NB4 (cell line): ENCODE results near the gene RCN1.
A peak's percentile ranks its signal among the peaks of the same experiment; 100 is the strongest.

Experiments used
- DNase-seq: peaks from one replicate; pipeline ENCODE4 v3.0.0; 2010; ENCODE audit warnings: low read depth
- H3K4me3 ChIP-seq: one replicate; pipeline ENCODE4 v1.5.1; 2011; ENCODE audit warnings: mild to moderate bottlenecking, low read depth, low read length, moderate library complexity
- MYC ChIP-seq: IDR thresholded peaks from 2 replicates; pipeline ENCODE4 v1.6.1; 2011; ENCODE audit warnings: low read depth, low read length
- POLR2A ChIP-seq: IDR thresholded peaks from 2 replicates; pipeline ENCODE4 v1.6.1; 2011; ENCODE audit warnings: mild to moderate bottlenecking; ENCODE audit not compliant: insufficient read length; ENCODE audit errors: extremely low read depth
- TF ChIP-seq, protein P1 (sequence below): IDR thresholded peaks from one replicate; pipeline ENCODE4 v1.5.1; 2012; ENCODE audit warnings: low read depth, low read length
- TF ChIP-seq, protein P2 (sequence below): IDR thresholded peaks from 2 replicates; pipeline ENCODE4 v1.6.1; 2011; ENCODE audit warnings: low read depth, low read length

The RCN1 gene

DNA sequence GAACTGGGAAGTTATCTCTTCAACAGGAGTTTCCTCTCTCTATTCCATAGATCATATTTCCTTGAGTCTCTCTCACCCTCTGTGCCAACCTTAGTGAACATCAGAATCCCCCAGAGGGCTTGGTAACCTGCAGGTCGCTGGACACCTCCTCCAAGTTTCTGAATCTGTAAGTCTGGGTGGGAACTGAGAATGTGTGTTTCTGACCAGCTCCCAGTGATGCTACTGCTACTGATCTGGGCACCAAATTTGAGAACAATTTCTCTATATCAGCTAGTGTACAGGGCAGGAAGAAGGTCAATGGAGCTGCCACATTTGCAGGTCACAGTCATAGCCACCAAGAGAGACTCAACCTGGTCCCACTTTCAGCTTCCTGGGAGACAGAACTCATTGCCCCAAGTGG, 62.9 kb downstream of the RCN1 start:
- TF ChIP-seq, protein P1, sequence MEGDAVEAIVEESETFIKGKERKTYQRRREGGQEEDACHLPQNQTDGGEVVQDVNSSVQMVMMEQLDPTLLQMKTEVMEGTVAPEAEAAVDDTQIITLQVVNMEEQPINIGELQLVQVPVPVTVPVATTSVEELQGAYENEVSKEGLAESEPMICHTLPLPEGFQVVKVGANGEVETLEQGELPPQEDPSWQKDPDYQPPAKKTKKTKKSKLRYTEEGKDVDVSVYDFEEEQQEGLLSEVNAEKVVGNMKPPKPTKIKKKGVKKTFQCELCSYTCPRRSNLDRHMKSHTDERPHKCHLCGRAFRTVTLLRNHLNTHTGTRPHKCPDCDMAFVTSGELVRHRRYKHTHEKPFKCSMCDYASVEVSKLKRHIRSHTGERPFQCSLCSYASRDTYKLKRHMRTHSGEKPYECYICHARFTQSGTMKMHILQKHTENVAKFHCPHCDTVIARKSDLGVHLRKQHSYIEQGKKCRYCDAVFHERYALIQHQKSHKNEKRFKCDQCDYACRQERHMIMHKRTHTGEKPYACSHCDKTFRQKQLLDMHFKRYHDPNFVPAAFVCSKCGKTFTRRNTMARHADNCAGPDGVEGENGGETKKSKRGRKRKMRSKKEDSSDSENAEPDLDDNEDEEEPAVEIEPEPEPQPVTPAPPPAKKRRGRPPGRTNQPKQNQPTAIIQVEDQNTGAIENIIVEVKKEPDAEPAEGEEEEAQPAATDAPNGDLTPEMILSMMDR = no peak
- TF ChIP-seq, protein P2, sequence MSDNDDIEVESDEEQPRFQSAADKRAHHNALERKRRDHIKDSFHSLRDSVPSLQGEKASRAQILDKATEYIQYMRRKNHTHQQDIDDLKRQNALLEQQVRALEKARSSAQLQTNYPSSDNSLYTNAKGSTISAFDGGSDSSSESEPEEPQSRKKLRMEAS = no peak
- TF ChIP-seq MYC (no peak), POLR2A (no peak)
- no peak overlapping the region for H3K4me3 ChIP-seq
- no peak for DNase-seq

DNA sequence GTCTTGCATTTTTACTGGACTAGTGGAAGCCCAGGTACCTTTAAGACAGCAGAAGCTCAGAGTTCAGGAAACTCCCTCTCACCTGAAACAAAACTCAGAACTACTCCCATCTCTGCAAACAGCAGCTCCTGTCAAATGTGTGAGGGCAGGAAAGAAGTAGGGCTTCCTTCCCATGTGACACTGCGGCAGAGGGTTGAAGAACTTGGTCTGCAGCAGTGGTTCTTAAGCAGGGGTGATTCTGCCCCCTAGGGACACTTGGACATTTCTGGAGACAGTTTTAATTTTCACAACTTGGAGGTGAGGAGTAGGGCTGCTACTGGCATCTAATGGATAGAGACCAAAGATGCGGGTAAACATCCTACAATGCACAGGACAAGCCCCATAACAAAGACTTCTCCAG, 63.4 kb downstream of the RCN1 start:
- DNase-seq = peak; percentile 42
- TF ChIP-seq, protein P1 = no peak
- TF ChIP-seq MYC (no peak), POLR2A (no peak)
- TF ChIP-seq, protein P2 = no peak

More for the DNA sequence above, 63.4 kb downstream of the RCN1 start:
- H3K4me3 ChIP-seq = no peak overlapping the region
